Measurements from ENCODE around the gene LCN1. TPM values are rescaled to one million over a fixed set of nuclear protein-coding genes. Genes with fewer than 3 reads are reported as not detected.

Gene LCN1
- total and polyA plus RNA-seq, 2 donors (not counting 3 experiments of a cell fraction or from before 2014, with no cell fraction given) = not detected

DNA sequence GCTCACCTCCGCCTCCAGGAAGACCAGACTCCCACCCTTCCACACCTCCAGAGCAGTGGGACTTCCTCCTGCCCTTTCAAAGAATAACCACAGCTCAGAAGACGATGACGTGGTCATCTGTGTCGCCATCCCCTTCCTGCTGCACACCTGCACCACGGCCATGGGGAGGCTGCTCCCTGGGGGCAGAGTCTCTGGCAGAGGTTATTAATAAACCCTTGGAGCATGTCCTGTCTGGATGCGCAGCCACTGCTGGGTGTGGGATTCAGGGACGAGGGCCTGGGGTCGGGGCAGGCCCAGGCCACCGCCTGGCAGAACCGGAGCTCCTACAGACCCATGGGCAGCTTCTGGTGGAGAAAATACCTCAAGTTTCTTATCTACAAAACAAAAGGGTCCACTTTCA lies 45.3 kb downstream of the LCN1 start:
- Histone ChIP-seq H3K79me2 (ENCODE audit: control insufficient read depth, insufficient read depth, low read length) (no peaks in the 10 kb centered on the region), H3K27ac (ENCODE audit: insufficient read depth, low read depth, low read length) (no peak overlapping the region), H3K4me2 (ENCODE audit: insufficient read depth, low read length) (no peak overlapping the region), H3K27me3 (ENCODE audit: control insufficient read depth in 2 of 2, insufficient read depth in 2 of 2, low read length in 2 of 2) (no peaks in the 10 kb centered on the region), H3K36me3 (ENCODE audit: control insufficient read depth in 2 of 2, extremely low read depth in 1 of 2, insufficient read depth in 2 of 2, low read length in 2 of 2) (no peaks in the 10 kb centered on the region), H3K4me3 (replicated peaks in 1 of 3; ENCODE audit: insufficient read depth in 1 of 3, low read depth in 1 of 3, low read length in 3 of 3) (no peak overlapping the region), H4K20me1 (replicated peaks; ENCODE audit: control insufficient read depth, extremely low read depth, insufficient read depth, low read length) (no peaks in the 10 kb centered on the region), H3K9ac (replicated peaks; ENCODE audit: extremely low read depth, insufficient read depth, low read length) (no peak overlapping the region), H3K9me1 (replicated peaks; ENCODE audit: control insufficient read depth, extremely low read depth, insufficient read depth, low read length) (no peaks in the 10 kb centered on the region), H3K9me3 (replicated peaks; ENCODE audit: control insufficient read depth, insufficient read depth, low read length) (no peaks in the 10 kb centered on the region), H2AFZ (ENCODE audit: low read depth, low read length) (no peak overlapping the region), H3K4me1 (ENCODE audit: control insufficient read depth, extremely low read depth, insufficient read depth, low read length) (no peaks in the 10 kb centered on the region)
- intact Hi-C loops (cut with micrococcal nuclease) (no loop called here), dilution Hi-C loops (cut with MboI; ENCODE audit: extremely low pct_ligation_motif_present, low sequenced_read_pairs) (no loop called here)
- no TSS peak for BruUV-seq (replicated peaks)
- POLR2A ChIA-PET = no interaction called here
- no peak for DNase-seq (ENCODE audit: low read depth, low spot score)
- no peak for FAIRE-seq
- no peak for TF ChIP-seq POLR2AphosphoS5 (IDR thresholded peaks at IDR 0.05; ENCODE audit: insufficient read depth, low read depth, low read length)
- TF ChIP-seq, protein P1, sequence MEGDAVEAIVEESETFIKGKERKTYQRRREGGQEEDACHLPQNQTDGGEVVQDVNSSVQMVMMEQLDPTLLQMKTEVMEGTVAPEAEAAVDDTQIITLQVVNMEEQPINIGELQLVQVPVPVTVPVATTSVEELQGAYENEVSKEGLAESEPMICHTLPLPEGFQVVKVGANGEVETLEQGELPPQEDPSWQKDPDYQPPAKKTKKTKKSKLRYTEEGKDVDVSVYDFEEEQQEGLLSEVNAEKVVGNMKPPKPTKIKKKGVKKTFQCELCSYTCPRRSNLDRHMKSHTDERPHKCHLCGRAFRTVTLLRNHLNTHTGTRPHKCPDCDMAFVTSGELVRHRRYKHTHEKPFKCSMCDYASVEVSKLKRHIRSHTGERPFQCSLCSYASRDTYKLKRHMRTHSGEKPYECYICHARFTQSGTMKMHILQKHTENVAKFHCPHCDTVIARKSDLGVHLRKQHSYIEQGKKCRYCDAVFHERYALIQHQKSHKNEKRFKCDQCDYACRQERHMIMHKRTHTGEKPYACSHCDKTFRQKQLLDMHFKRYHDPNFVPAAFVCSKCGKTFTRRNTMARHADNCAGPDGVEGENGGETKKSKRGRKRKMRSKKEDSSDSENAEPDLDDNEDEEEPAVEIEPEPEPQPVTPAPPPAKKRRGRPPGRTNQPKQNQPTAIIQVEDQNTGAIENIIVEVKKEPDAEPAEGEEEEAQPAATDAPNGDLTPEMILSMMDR (IDR thresholded peaks at IDR 0.05; ENCODE audit: extremely low read depth in 1 of 2, insufficient read depth in 1 of 2, low read depth in 1 of 2, low read length in 2 of 2) = no peak
- TF ChIP-seq EZH2 (IDR thresholded peaks at IDR 0.05; ENCODE audit: borderline replicate concordance, low read depth, low read length, severe bottlenecking) = no peak
- no peak for TF ChIP-seq GATA2 (IDR thresholded peaks at IDR 0.05; ENCODE audit: insufficient read depth, insufficient read length, low read depth, low read length)
- no peak for TF ChIP-seq FOS (IDR thresholded peaks at IDR 0.05; ENCODE audit: borderline replicate concordance, insufficient read depth, low read length)
- no peak for TF ChIP-seq MYC (IDR thresholded peaks at IDR 0.05; ENCODE audit: low read depth, low read length)
- no peak for TF ChIP-seq JUN (IDR thresholded peaks at IDR 0.05; ENCODE audit: borderline replicate concordance, insufficient read depth, insufficient read length, low read depth)
- no peak for TF ChIP-seq POLR2A (IDR thresholded peaks at IDR 0.05; ENCODE audit: low read depth, low read length)
- TF ChIP-seq, protein P2, sequence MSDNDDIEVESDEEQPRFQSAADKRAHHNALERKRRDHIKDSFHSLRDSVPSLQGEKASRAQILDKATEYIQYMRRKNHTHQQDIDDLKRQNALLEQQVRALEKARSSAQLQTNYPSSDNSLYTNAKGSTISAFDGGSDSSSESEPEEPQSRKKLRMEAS (IDR thresholded peaks at IDR 0.05; ENCODE audit: insufficient read depth, insufficient read length) = no peak
- CTCF ChIA-PET = interaction anchor here (0.8 to 2.4 kb wide), 2 partner anchors 9 to 37 kb away, joined by 3 to 8 read pairs; no protein-coding TSS in a partner anchor
